Testis (tissue), 2 donors: ENCODE results near the gene IDH3B.

Experiments used
- CTCF ChIP-seq, 3 experiments: fragments of 450-650 bp in 2 of 3; fragments of 200-600 bp in 1 of 3; sonication (generic) in 1 of 3; IDR thresholded peaks; one replicate each; pipeline ENCODE4 v1.5.1; 2016 to 2019; ENCODE audit warnings: antibody characterized with exemption in 3 of 3, mild to moderate bottlenecking in 2 of 3, moderate library complexity in 1 of 3
- POLR2A ChIP-seq: fragments of 450-650 bp; IDR thresholded peaks from one replicate; pipeline ENCODE4 v1.6.1; 2017; ENCODE audit warnings: antibody characterized with exemption, mild to moderate bottlenecking, moderate library complexity

GRCh38 chr20:2690213-2690612 lies 26.2 kb upstream of the IDH3B start:
- TF ChIP-seq CTCF (IDR thresholded peaks at IDR 0.05) (no peak), POLR2A (no peak)
